HepG2 (cell line): ENCODE results near the gene PPP1R9B. TPM values are rescaled to one million over a fixed set of nuclear protein-coding genes. Genes with fewer than 3 reads are reported as not detected.

Experiments used
- AGO2 ChIP-seq: fragments of 200-400 bp; formaldehyde crosslinking; optimal IDR thresholded peaks from 2 replicates; pipeline ENCODE3; 2017; ENCODE audit warnings: mild to moderate bottlenecking, low read depth, low read length, moderate library complexity
- NONO ChIP-seq, 2 experiments: fragments of 450-650 bp in 1 of 2; sonication (generic) in 1 of 2; formaldehyde crosslinking in 1 of 2; IDR thresholded peaks in 1 of 2; conservative IDR thresholded peaks in 1 of 2; 2 replicates each; pipeline versions ENCODE4 v1.6.1 to v1.8.0; 2017 to 2022; ENCODE audit warnings: mild to moderate bottlenecking in 1 of 2, missing genetic modification reagents in 1 of 2, moderate library complexity in 1 of 2
- RBFOX2 ChIP-seq: fragments of 200-400 bp; formaldehyde crosslinking; IDR thresholded peaks from 2 replicates; pipeline ENCODE4 v1.6.1; 2017; ENCODE audit warnings: low read depth, mild to moderate bottlenecking, low read length
- RXRB ChIP-seq: IDR thresholded peaks from 2 replicates; pipeline ENCODE4 v1.6.1; 2016; ENCODE audit warnings: borderline replicate concordance, missing genetic modification reagents, missing compliant biosample characterization
- SETDB1 ChIP-seq: sonication (generic); formaldehyde crosslinking; IDR thresholded peaks from 2 replicates; pipeline ENCODE4 v1.5.1; 2020; ENCODE audit warnings: missing genetic modification reagents, mild to moderate bottlenecking, borderline replicate concordance
- STAG1 ChIP-seq: sonication (generic); formaldehyde crosslinking; IDR thresholded peaks from 2 replicates; pipeline ENCODE4 v1.4.0; 2020; ENCODE audit warnings: missing genetic modification reagents
- ZNF326 ChIP-seq: sonication (generic); formaldehyde crosslinking; IDR thresholded peaks from 2 replicates; pipeline ENCODE4 v1.4.0; 2020; ENCODE audit warnings: missing genetic modification reagents, borderline replicate concordance
- ZNF331 ChIP-seq: sonication (generic); formaldehyde crosslinking; IDR thresholded peaks from 2 replicates; pipeline ENCODE4 v1.4.0; 2020; ENCODE audit warnings: missing genetic modification reagents
- polyA plus RNA-seq, 8 experiments: library from polyadenylated mRNA; depleted of rRNA in 3 of 8; stranded (reverse) in 7 of 8; unstranded in 1 of 8; fragments of >200 nt; fragmentation: Illumina TruSeq in 4 of 8; extraction: Trizol in 4 of 8; gene quantifications; 2 replicates each; pipeline versions ENCODE4 v1.2.1 to v1.2.3, GENCODE V29; 2011 to 2016; ENCODE audit warnings: low read depth in 4 of 8, missing spikeins in 1 of 8, mixed read lengths in 1 of 8; ENCODE audit not compliant: insufficient read depth in 1 of 8
- total RNA-seq, 5 experiments: library from RNA; depleted of rRNA; stranded (reverse); fragments of >200 nt; fragmentation: Illumina TruSeq; extraction: Trizol; gene quantifications; 2 replicates each; pipeline ENCODE4 v1.2.3, GENCODE V29; 2016; ENCODE audit warnings: low read depth in 1 of 5
- TF ChIP-seq, protein P1 (sequence below), 2 experiments: sonication (generic) in 1 of 2; formaldehyde crosslinking in 1 of 2; IDR thresholded peaks; 2 replicates each; pipeline versions ENCODE4 v1.6.1 to v1.9.0; 2014 to 2022; ENCODE audit warnings: antibody characterized with exemption in 1 of 2, borderline replicate concordance in 1 of 2, inconsistent platforms in 1 of 2, low read depth in 1 of 2, missing genetic modification reagents in 1 of 2
- TF ChIP-seq, protein P2 (sequence below): sonication (generic); formaldehyde crosslinking; IDR thresholded peaks from 2 replicates; pipeline ENCODE4 v1.4.0; 2020; ENCODE audit warnings: mild to moderate bottlenecking, missing genetic modification reagents
- TF ChIP-seq, protein P3 (sequence below): sonication (generic); formaldehyde crosslinking; IDR thresholded peaks from 2 replicates; pipeline ENCODE4 v1.4.0; 2020; ENCODE audit warnings: mild to moderate bottlenecking, missing genetic modification reagents
- TF ChIP-seq, protein P4 (sequence below): sonication (generic); formaldehyde crosslinking; IDR thresholded peaks from 2 replicates; pipeline ENCODE4 v1.8.1; 2022; ENCODE audit warnings: low read depth, mild to moderate bottlenecking, missing genetic modification reagents
- TF ChIP-seq, protein P5 (sequence below): sonication (generic); formaldehyde crosslinking; IDR thresholded peaks from 2 replicates; pipeline ENCODE4 v1.5.1; 2020; ENCODE audit warnings: mild to moderate bottlenecking, moderate library complexity, missing genetic modification reagents

PPP1R9B gene
- total and polyA plus RNA-seq, 2 of the 13 experiments (the other 11 are each of a cell fraction or from before 2014, with no cell fraction given), result 9.4 to 15.8 TPM

DNA sequence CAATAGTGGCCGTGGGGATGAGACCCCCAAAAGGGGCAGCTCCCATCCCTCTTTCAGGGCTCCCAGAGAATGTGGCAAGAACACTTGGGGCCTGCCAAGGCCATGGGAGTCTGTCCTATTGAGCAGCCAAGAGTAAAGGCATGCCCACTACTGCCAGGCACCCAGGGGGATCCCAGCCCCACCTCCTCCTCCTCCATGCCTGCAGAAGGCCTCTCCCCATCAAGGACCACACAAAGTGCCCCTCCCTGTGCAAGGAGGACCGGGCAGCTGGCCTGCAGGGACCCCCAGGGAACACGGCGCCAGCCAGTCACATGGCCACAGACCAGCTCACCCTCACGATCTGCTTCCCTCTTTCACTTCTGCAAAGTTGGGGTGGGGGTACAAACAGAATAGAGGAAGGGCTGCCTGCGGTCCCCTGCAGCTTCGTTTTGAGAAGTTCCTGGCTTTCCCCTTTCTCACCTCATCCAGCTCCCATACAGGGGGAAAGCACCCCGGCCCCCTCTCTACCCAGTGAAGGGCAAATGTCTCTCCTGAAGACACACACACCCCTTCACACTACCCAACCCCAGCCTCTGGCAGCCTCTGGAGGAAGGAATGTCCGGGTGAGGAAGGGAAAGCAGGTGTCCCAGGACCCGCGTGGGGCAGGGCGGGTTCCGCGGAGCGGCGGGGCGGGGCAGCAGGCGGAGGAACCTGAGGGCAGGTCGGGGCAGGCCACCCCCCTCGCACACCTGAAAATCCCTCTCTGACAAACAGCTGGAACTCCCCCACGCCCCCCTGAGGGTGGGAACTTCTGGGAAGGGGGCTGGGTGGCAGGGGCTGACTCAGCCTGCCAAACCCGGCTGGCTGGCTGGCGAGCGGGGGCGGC, 2.0 kb downstream of the PPP1R9B start (continued):
- TF ChIP-seq, protein P1, sequence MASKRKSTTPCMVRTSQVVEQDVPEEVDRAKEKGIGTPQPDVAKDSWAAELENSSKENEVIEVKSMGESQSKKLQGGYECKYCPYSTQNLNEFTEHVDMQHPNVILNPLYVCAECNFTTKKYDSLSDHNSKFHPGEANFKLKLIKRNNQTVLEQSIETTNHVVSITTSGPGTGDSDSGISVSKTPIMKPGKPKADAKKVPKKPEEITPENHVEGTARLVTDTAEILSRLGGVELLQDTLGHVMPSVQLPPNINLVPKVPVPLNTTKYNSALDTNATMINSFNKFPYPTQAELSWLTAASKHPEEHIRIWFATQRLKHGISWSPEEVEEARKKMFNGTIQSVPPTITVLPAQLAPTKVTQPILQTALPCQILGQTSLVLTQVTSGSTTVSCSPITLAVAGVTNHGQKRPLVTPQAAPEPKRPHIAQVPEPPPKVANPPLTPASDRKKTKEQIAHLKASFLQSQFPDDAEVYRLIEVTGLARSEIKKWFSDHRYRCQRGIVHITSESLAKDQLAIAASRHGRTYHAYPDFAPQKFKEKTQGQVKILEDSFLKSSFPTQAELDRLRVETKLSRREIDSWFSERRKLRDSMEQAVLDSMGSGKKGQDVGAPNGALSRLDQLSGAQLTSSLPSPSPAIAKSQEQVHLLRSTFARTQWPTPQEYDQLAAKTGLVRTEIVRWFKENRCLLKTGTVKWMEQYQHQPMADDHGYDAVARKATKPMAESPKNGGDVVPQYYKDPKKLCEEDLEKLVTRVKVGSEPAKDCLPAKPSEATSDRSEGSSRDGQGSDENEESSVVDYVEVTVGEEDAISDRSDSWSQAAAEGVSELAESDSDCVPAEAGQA (IDR thresholded peaks at IDR 0.05; ENCODE audit: low read depth), result no peak
- TF ChIP-seq, protein P1 (CRISPR knock-in tag; IDR thresholded peaks at IDR 0.05; ENCODE audit: borderline replicate concordance), result no peak
- TF ChIP-seq, protein P2, sequence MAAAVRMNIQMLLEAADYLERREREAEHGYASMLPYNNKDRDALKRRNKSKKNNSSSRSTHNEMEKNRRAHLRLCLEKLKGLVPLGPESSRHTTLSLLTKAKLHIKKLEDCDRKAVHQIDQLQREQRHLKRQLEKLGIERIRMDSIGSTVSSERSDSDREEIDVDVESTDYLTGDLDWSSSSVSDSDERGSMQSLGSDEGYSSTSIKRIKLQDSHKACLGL (CRISPR knock-in tag), result no peak
- TF ChIP-seq ZNF331 (CRISPR knock-in tag), result no peak
- no peak for TF ChIP-seq SETDB1 (CRISPR knock-in tag)
- TF ChIP-seq RBFOX2, result no peak; the same call in 1 of the 2 replicates
- TF ChIP-seq, protein P3, sequence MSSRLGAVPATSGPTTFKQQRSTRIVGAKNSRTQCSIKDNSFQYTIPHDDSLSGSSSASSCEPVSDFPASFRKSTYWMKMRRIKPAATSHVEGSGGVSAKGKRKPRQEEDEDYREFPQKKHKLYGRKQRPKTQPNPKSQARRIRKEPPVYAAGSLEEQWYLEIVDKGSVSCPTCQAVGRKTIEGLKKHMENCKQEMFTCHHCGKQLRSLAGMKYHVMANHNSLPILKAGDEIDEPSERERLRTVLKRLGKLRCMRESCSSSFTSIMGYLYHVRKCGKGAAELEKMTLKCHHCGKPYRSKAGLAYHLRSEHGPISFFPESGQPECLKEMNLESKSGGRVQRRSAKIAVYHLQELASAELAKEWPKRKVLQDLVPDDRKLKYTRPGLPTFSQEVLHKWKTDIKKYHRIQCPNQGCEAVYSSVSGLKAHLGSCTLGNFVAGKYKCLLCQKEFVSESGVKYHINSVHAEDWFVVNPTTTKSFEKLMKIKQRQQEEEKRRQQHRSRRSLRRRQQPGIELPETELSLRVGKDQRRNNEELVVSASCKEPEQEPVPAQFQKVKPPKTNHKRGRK, result no peak
- TF ChIP-seq, protein P4, sequence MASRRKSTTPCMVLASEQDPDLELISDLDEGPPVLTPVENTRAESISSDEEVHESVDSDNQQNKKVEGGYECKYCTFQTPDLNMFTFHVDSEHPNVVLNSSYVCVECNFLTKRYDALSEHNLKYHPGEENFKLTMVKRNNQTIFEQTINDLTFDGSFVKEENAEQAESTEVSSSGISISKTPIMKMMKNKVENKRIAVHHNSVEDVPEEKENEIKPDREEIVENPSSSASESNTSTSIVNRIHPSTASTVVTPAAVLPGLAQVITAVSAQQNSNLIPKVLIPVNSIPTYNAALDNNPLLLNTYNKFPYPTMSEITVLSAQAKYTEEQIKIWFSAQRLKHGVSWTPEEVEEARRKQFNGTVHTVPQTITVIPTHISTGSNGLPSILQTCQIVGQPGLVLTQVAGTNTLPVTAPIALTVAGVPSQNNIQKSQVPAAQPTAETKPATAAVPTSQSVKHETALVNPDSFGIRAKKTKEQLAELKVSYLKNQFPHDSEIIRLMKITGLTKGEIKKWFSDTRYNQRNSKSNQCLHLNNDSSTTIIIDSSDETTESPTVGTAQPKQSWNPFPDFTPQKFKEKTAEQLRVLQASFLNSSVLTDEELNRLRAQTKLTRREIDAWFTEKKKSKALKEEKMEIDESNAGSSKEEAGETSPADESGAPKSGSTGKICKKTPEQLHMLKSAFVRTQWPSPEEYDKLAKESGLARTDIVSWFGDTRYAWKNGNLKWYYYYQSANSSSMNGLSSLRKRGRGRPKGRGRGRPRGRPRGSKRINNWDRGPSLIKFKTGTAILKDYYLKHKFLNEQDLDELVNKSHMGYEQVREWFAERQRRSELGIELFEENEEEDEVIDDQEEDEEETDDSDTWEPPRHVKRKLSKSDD (CRISPR knock-in tag), result no peak
- TF ChIP-seq AGO2, result peak; percentile 33
- 0 out of 2 replicates have a peak, but pooled peaks have one; percentile 24 for TF ChIP-seq STAG1
- no peak for TF ChIP-seq ZNF326 (CRISPR knock-in tag)
- TF ChIP-seq NONO (IDR thresholded peaks at IDR 0.05), result no peak
- TF ChIP-seq NONO (CRISPR knock-in tag; conservative IDR thresholded peaks at IDR 0.05), result no peak
- no peak; the same call in 1 of the 2 replicates for TF ChIP-seq RXRB
- TF ChIP-seq, protein P5, sequence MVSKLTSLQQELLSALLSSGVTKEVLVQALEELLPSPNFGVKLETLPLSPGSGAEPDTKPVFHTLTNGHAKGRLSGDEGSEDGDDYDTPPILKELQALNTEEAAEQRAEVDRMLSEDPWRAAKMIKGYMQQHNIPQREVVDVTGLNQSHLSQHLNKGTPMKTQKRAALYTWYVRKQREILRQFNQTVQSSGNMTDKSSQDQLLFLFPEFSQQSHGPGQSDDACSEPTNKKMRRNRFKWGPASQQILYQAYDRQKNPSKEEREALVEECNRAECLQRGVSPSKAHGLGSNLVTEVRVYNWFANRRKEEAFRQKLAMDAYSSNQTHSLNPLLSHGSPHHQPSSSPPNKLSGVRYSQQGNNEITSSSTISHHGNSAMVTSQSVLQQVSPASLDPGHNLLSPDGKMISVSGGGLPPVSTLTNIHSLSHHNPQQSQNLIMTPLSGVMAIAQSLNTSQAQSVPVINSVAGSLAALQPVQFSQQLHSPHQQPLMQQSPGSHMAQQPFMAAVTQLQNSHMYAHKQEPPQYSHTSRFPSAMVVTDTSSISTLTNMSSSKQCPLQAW (CRISPR knock-in tag), result no peak
